Measurements from ENCODE around the gene PBRM1. TPM values are rescaled to one million over a fixed set of nuclear protein-coding genes. Genes with fewer than 3 reads are reported as not detected.

Gene PBRM1
- total and polyA plus RNA-seq, 2 of the 8 experiments (the other 6 are each of a cell fraction or from before 2014, with no cell fraction given) = 19.3 to 65.8 TPM

DNA sequence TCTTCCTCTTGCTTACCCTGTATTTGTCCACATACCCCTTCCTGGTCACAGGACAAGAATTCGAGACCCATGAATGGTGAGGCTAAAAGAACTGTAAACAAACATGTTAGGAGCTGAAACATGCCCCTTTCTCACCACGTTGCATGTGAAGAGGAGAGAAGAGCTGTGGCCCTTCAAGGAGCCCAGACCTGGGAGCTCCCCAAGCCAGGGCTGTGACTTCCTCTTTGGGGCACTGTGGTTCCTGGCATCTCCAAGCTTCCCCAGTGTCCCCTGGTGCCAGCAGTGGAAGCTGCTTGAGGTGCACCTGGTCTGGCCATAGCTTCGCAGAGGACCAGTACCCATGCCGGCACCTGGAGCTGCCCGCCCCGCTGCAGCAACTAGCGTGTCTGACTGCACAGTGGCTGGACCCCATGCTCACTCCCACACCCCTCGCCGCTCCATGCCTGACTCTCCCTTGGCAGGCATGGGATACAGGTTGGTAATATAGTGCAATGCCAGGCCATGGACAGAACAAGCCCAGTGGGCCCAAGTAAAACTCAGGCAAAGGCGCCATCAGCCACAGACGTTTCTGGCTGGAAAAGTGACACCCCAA is 30.1 kb upstream of the PBRM1 start:
- H3K23me2 ChIP-seq (ENCODE audit: low read depth, low read length) = peaks cover 4% of the 10 kb centered on the region; the same call in 1 of the 2 replicates
- H2BK12ac ChIP-seq (ENCODE audit: low read depth, low read length) = no peak overlapping the region
- 0 out of 2 replicates have a peak overlapping the region, but pooled peaks have one; percentile 82 for H2AK5ac ChIP-seq (ENCODE audit: low read depth, low read length)
- peak overlapping the region in 1 of 2 experiments; percentile 72; a peak in 1 of 4 replicates for H3K4me2 ChIP-seq (ENCODE audit: insufficient read depth in 1 of 2, low read depth in 2 of 2, low read length in 2 of 2)
- 93% methylated on average over 11 of the region's 11 CpGs; no CpG with 5 or more reads in 1 of the 2 experiments for WGBS, 2 experiments (ENCODE audit: extremely low coverage in 1 of 2, insufficient coverage in 1 of 2, insufficient read length in 1 of 2, insufficient replicate concordance in 2 of 2, low coverage in 1 of 2, low lambda C conversion rate in 2 of 2, missing lambda C conversion rate in 1 of 2)
- H4K91ac ChIP-seq (replicated peaks; ENCODE audit: insufficient read length, low read length) = no peak overlapping the region
- no peaks in the 10 kb centered on the region for H3K9me3 ChIP-seq (ENCODE audit: insufficient read depth in 2 of 2, low read depth in 1 of 2, low read length in 1 of 2)
- H3K4me3 ChIP-seq (ENCODE audit: extremely low read depth in 1 of 4, insufficient read depth in 2 of 4, low read depth in 3 of 4, low read length in 4 of 4) = no peak overlapping the region
- no peaks in the 10 kb centered on the region for H3K27me3 ChIP-seq (replicated peaks in 1 of 4; ENCODE audit: control insufficient read depth in 3 of 4, extremely low read depth in 1 of 4, insufficient read depth in 3 of 4, low read length in 3 of 4)
- H3K56ac ChIP-seq (replicated peaks; ENCODE audit: insufficient read length, low read depth, low read length) = no peak overlapping the region
- H3K4me1 ChIP-seq (replicated peaks in 1 of 4; ENCODE audit: control insufficient read depth in 3 of 4, insufficient read depth in 4 of 4, low read length in 3 of 4) = peaks cover 0 to 5% (median 2%) of the 10 kb centered on the region in 4 experiments; a peak in 4 of 7 replicates
- peaks cover 0 to 4% of the 10 kb centered on the region in 2 experiments for H4K20me1 ChIP-seq (replicated peaks in 1 of 2; ENCODE audit: control insufficient read depth in 1 of 2, insufficient read depth in 2 of 2, low read length in 2 of 2)
- DNase-seq (ENCODE audit: low read depth in 1 of 2, low spot score in 2 of 2) (no peak), FAIRE-seq (no peak)
- H2BK5ac ChIP-seq (ENCODE audit: low read depth, low read length) = no peak overlapping the region
- H4K8ac ChIP-seq (ENCODE audit: extremely low read depth, insufficient read depth, low read length) = peak overlapping the region; percentile 18; the same call in 1 of the 2 replicates
- no peaks in the 10 kb centered on the region for H3K79me2 ChIP-seq (ENCODE audit: control insufficient read depth in 1 of 2, insufficient read depth in 2 of 2, low read length in 2 of 2)
- no peak overlapping the region for H2AFZ ChIP-seq (ENCODE audit: low read length)
- H3K14ac ChIP-seq (ENCODE audit: insufficient read length) = no peak overlapping the region
- no peak overlapping the region for H3K23ac ChIP-seq (ENCODE audit: insufficient read length)
- H3K27ac ChIP-seq (ENCODE audit: low read depth, low read length) = 0 out of 2 replicates have a peak overlapping the region, but pooled peaks have one; percentile 7
- H4K5ac ChIP-seq (ENCODE audit: insufficient read length, low read depth, low read length) = no peak overlapping the region
- H2BK120ac ChIP-seq (replicated peaks; ENCODE audit: low read depth, low read length) = no peak overlapping the region
- no peak overlapping the region for H2BK20ac ChIP-seq (ENCODE audit: low read length)
- peaks cover 0 to 7% (median 0%) of the 10 kb centered on the region in 4 experiments; a peak in 2 of 8 replicates for H3K36me3 ChIP-seq (ENCODE audit: control insufficient read depth in 2 of 4, insufficient read depth in 4 of 4, low read length in 3 of 4)
- H3K9ac ChIP-seq (replicated peaks in 1 of 4; ENCODE audit: extremely low read depth in 1 of 4, low read depth in 3 of 4, low read length in 3 of 4) = no peak overlapping the region
- no peak overlapping the region for H2BK15ac ChIP-seq (ENCODE audit: low read length)
- no peak overlapping the region for H3K18ac ChIP-seq (ENCODE audit: extremely low read depth, low read length)
- H3K4ac ChIP-seq (replicated peaks; ENCODE audit: insufficient read length, low read depth, low read length) = no peak overlapping the region
- POLR2A ChIA-PET (ENCODE audit: partially characterized antibody) = interaction anchor here (0.7 to 8.9 kb wide), 4 partner anchors 10 to 65 kb away, joined by 3 to 106 read pairs (median 22); partner anchors contain the start of genes GLT8D1, GNL3, PBRM1 and SPCS1
- H3K79me1 ChIP-seq (ENCODE audit: low read depth, low read length) = no peaks in the 10 kb centered on the region; the same call in none of the 2 replicates
- CTCF ChIA-PET (ENCODE audit: partially characterized antibody) = interaction anchor here (0.7 to 2.2 kb wide), 6 partner anchors 9 to 106 kb away, joined by 3 to 9 read pairs (median 4); no protein-coding TSS in a partner anchor
- no peak for TF ChIP-seq POU5F1 (IDR thresholded peaks at IDR 0.05; ENCODE audit: low read depth, low read length)
- TF ChIP-seq KDM5A (IDR thresholded peaks at IDR 0.05; ENCODE audit: low read length) = no peak
- TF ChIP-seq, protein P1, sequence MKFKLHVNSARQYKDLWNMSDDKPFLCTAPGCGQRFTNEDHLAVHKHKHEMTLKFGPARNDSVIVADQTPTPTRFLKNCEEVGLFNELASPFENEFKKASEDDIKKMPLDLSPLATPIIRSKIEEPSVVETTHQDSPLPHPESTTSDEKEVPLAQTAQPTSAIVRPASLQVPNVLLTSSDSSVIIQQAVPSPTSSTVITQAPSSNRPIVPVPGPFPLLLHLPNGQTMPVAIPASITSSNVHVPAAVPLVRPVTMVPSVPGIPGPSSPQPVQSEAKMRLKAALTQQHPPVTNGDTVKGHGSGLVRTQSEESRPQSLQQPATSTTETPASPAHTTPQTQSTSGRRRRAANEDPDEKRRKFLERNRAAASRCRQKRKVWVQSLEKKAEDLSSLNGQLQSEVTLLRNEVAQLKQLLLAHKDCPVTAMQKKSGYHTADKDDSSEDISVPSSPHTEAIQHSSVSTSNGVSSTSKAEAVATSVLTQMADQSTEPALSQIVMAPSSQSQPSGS (IDR thresholded peaks at IDR 0.05; ENCODE audit: low read length) = no peak
- no peak for TF ChIP-seq RBBP5 (IDR thresholded peaks at IDR 0.05; ENCODE audit: borderline replicate concordance, low read depth, low read length)
- TF ChIP-seq TBP (IDR thresholded peaks at IDR 0.05; ENCODE audit: low read depth, low read length) = no peak
- no peak for TF ChIP-seq CBX5 (IDR thresholded peaks at IDR 0.05; ENCODE audit: low read depth, low read length)
- TF ChIP-seq ASH2L (IDR thresholded peaks at IDR 0.05; ENCODE audit: low read length) = no peak
- no peak for TF ChIP-seq EZH2 (IDR thresholded peaks at IDR 0.05; ENCODE audit: low read depth, low read length, severe bottlenecking)
- no peak for TF ChIP-seq JUND (IDR thresholded peaks at IDR 0.05; ENCODE audit: low read length)
- TF ChIP-seq JUN (IDR thresholded peaks at IDR 0.05; ENCODE audit: low read depth, low read length) = no peak

All from H1 (cell line).